GM19328 (cell line): ENCODE data around the gene IL10RB.
"Not testable (repeated sequence)": the region's sequence is repeated elsewhere in the genome, so short reads cannot be mapped to it uniquely, and the experiment has no call there.

Source experiments
- ATAC-seq: cut with Tn5 transposase; IDR thresholded peaks from one replicate; pipeline ENCODE4 v1.9.1; 2021; ENCODE audit warnings: mild to moderate bottlenecking, moderate library complexity; ENCODE audit not compliant: unreplicated experiment

IL10RB gene

GRCh38 chr21:33299181-33299752, 33.1 kb downstream of the IL10RB start:
- ATAC-seq: no peak

GRCh38 chr21:33300701-33301631, 34.8 kb downstream of the IL10RB start:
- no peak for ATAC-seq

- ATAC-seq: no peak
Measured at GRCh38 chr21:33301632-33302002, 35.5 kb downstream of the IL10RB start.

- no peak for ATAC-seq
Measured at GRCh38 chr21:33302055-33302454, 35.9 kb downstream of the IL10RB start.

GRCh38 chr21:33302796-33303195, 36.6 kb downstream of the IL10RB start:
- no peak for ATAC-seq

- ATAC-seq: no peak
Measured at GRCh38 chr21:33305344-33305671, 39.1 kb downstream of the IL10RB start.

GRCh38 chr21:33305938-33306337, 39.8 kb downstream of the IL10RB start:
- ATAC-seq: no peak

GRCh38 chr21:33308586-33309490, 42.7 kb downstream of the IL10RB start:
- ATAC-seq: peak; percentile 67

- ATAC-seq: no peak
Measured at GRCh38 chr21:33309778-33310177, 43.6 kb downstream of the IL10RB start.

GRCh38 chr21:33312121-33312520, 46.0 kb downstream of the IL10RB start:
- no peak for ATAC-seq

GRCh38 chr21:33313183-33313582, 47.0 kb downstream of the IL10RB start:
- no peak for ATAC-seq

GRCh38 chr21:33313611-33314010, 47.4 kb downstream of the IL10RB start:
- ATAC-seq: no peak

GRCh38 chr21:33314111-33314510, 47.9 kb downstream of the IL10RB start:
- ATAC-seq: no peak

- ATAC-seq: no peak
Measured at GRCh38 chr21:33315946-33316710, 50.0 kb downstream of the IL10RB start.

GRCh38 chr21:33317145-33317544, 51.0 kb downstream of the IL10RB start:
- no peak for ATAC-seq

- no peak for ATAC-seq
Measured at GRCh38 chr21:33317786-33318486, 51.8 kb downstream of the IL10RB start.

GRCh38 chr21:33321005-33321404, 54.8 kb downstream of the IL10RB start:
- not testable (repeated sequence) for ATAC-seq

GRCh38 chr21:33323610-33324009, 57.4 kb downstream of the IL10RB start:
- not testable (repeated sequence) for ATAC-seq

- peak; percentile 72 for ATAC-seq
Measured at GRCh38 chr21:33324291-33325221, 58.4 kb downstream of the IL10RB start, which contains the start of gene IFNAR1. IFNAR1 (plus strand) TSS chr21:33324970; CDS start chr21:33325056, 86 bp downstream.
